ENCODE data around the gene LINGO1.

Gene LINGO1

DNA sequence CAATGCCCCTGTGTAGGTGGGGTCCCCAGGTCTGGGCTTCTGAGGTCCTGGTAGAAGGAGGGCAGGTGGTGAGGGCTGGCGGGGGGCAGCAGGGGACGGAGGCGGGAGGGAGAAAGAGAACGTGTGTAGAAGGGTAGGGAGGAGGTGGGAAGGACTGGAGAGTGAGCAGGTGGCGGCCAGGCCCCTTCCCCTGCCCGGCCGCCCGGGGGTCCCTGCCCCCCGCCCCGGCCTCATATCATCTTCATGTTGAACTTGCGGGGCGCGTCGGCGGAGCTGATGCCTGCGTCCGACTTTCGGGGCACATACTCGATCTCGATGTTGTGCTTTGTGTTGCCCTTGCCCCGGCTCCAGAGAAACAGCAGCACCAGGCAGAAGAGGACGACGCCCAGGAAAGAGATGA lies 18.9 kb downstream of the LINGO1 start:
- DNase-seq, result no peak

DNA sequence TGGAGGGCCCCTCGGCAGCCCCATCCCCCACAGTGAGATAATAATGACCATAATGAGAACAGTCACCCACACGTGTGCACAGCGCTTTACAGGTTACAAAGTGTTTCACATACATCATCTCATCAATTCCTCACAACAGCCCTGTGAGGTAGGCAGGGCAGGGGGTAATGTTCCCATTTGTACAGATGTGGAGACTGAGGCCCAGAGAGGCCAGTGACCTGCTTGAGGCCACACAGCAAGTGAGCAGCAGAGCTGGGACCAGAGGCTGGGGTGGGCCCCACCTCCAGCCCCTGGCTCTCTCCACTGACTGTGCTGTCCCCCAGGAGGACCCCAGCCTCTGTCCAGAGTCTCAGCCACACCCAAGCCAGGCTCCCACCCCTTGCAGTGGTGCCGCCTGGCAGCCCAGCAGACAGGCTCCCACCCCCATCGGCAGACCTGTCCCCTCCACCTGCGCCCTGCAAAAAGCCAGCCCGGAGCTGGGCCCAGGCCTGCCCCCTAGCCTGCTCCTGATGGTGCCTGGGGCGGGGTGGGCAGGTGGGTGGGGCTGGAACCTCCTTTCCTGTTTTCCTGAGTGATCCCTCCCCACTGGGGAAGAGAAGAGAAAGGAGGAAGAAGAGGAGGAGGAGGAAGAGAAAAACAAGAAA lies 19.6 kb downstream of the LINGO1 start:
- no peak for DNase-seq

DNA sequence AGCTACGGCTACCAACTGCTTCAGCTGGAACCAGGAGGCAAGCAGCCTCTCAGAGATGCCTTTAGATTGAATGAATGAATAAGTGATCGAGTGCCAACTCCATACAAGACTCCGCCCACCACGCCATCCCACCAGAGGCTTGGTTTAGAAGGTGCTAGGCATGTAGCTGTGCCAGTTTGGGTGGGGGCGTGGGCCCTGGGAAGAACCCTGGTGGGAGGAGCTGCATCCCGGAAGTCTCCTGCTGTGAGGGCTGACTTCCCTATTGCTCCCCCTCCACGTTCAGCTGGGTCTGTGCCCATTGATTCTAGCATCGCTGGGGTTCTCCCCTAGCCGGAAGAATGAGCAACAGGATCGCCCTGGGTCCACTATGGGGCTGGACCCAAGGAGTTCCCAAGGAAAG lies 20.9 kb downstream of the LINGO1 start:
- no peak for DNase-seq

DNA sequence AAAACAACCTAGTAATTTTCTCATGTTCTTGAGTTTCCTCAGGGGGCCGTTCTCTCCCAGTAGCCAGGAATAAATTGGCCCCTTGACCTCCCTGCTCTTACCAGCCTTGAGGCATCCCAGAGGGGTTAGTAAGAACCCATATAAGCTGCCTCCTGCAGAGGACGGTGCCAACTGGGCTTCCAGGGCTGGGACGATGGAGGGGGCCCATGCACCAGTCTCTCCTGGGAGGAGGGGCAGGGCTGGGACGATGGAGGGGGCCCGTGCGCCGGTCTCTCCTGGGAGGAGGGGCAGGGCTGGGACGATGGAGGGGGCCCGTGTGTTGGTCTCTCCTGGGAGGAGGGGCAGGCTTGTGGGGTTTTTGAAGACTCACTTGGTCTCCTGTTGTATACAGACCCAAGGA lies 22.0 kb downstream of the LINGO1 start:
- no peak for DNase-seq

DNA sequence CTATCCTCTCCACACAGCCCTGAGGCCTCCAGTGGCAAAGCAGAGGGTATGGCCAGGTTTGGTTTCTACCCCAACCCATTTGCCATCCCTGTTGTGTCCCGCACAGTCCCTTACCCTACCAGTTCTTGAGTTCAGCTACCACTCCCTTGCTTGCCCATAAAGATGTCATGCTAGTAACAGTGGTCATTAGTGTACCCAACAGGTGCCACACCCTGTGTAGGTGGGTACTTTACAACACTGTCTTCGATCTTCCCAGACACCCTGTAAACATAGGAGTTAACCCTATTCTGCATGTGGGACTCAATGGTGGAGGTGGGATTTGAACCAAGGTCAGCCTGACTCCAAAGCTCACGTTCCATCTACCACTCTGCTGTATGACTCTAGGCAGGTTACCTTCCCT lies 23.2 kb downstream of the LINGO1 start:
- DNase-seq, result no peak

DNA sequence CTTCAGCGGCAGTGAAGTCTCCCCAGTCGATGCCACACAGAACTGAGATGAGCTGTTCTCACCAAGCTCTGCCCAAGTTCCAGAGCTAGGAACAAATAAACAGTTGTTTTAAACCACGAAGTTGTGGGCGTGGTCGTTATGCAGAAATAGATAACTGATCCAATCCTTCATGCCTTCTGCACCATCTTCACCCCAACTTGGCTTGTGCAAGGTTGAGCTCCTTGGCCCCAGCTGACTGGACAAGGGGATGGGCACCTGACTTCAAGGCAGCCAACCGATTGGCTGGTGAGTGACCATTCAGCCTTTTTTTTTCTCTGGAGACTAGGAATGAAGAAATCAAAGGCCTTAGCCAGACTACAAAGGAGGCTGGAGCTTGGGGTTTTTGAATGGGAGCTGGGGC lies 23.9 kb downstream of the LINGO1 start:
- peak; percentile 90 for DNase-seq

DNA sequence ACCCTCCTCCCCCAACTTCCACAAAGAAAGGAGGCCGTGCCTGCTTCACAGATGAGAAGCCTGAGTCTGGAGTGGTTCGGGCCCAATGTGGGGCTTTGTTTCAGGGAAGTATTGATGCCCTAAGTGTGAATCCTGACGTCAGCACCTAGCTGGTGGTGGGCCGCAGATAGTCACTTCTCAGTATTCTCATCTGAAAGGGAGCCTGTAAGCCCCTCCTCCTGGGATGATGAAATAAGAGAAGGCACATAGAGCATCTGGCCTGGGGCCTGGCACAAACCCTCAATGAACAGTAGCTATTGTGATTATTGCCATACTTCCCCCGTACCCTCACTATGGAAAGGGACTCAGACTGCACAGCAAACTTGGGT lies 24.8 kb downstream of the LINGO1 start:
- DNase-seq, result peak; percentile 31

DNA sequence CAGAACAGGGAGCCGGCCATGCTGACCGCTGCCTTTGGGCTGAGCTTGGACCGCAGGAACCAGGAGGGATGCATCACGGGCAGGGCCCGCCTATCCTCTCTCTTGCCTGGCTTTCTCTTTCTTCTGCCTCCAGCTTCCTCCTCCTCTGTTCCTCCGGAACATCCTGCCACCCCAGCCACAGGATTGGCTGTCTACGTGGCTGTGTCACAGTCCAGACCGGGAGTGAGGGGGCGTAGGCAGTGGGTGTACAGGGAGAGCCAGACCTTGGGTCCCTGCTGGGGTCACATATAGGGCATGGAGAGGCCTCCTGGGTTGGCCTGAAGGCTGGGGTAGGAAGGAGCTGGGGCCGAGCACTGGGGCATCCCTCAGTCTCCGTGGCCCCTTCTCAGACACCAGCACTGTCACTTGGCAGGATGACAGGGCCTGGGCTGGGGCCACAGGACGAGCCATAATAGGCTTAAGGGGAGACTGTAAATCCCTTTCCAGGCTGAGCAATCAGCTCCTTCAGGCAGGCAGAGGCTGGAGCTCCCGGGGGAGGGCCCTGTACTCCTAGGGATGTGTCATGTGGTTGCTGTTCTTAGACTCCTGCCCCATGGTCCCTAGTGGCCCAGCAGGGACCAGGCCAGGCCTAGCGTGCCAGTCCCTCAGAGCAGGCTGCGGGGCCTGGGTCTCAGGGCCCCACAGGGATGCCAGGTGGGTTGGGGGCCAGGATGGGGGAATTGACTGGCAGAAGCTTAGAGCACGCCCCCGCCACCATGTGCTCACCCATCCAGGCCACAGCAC lies 25.4 kb downstream of the LINGO1 start:
- no peak for DNase-seq

DNA sequence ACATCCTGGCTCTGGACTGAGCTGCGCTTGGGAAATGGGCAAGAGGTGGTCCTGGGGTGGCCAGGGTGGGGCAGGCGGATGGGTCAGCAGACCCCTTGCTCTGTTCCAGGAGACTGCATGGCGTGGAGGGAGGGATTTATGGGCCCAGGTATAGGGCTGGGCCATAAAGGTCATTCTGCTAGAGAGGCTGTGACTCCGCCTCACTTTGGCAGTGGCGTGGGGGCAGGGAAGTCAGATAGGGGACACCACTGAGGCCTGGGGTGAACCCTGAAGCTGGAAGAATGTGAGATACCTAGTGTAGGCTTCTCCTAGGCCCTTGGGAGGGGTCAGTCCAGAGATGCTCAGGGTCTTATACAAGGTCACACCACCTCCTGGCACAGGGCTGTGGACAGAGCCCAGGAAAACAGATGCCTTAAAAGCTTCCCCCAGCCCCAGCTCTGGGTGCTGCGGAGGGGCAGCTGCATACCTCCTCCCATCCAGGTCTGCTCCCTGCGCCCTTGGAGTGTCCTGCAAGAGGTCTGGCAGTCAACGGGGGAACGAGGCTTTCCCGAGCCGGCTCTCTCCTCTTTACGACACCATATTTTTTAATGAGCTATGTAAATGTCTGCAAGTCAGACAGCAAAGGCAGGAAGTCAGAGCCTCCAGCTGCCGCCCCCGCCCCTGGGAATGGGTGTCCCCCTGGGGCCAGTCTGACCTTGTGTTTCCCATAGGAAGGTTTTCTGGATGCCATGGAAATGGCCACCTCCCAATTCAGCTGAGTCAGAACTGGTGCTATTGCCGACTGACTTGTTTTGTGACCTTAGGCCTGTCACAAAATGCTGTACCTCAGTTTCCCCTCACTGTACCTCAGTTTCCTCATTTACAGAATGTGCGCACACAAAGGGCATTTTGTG lies 26.3 kb downstream of the LINGO1 start:
- no peak for DNase-seq

DNA sequence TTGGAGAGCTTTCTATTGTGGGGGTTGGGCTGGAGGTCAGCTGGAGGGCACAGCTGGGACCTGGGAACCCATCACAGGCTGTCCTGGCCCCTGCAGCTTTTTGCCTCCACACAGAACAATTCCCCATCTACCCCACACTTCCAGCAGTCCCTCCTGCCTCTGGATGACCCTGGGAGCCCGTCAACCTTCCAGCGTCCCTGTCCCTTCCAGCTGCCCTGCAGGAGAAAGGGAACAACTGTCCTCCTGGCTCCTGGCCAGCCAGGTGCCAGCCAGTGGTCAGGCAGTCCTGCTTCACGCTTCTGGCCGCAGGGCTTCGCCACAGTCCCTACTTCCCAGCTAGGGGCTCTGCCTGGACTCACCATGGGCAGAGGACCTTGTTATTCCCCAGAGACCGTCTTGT lies 27.2 kb downstream of the LINGO1 start:
- DNase-seq, result no peak

DNA sequence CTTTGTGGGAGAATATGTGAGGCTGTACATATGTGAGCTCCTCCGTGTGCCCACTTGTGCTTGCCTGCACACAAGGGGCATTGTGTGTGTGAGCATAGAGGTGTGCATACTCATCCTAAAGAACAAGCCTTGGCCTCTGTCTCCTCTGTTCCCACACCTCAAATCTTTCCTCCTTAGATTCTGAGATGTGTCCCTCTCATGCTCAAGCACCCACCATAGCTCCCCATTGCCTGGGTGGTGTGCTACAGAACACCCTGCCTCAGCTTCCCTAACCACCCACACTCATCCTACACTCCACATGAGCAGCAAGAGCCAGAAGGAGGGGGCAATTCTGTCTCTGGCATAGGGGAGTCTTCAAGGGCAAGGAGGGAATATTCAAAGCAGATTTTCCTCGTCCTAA lies 27.7 kb downstream of the LINGO1 start:
- no peak for DNase-seq

DNA sequence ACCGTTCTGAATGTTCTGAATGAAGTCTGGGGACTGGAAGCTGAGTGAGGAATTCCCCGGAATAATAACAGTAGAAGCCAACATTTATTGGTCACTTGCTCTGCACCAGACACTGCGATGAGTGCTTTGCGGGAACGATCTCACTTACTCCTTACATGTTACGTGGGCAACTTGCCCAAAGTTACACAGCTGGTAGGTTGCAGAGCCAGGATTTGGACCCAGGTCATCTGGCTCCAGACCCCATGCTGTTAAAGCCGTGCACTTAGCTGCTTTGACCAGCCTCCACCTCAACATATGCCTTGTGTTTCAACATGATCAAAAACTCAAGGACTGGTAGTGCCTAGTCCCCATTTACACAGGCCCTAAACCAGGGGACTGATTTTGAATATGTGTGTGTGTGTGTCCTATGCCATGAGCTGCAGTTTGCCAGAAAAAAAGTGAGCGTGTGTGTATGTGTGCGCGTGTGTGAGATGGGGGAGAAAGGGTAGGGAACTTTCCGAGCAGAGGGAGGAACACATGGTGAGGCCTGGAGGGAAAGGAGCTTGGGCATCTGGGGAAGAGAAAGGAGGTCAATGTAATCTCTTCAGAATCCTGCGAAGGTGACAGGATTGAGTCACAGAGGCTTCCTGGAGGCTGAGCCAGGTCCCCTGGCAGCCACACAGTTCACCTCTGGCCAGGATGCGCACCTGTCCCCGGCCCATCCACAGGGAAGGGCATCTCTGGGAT lies 28.9 kb downstream of the LINGO1 start:
- no peak for DNase-seq

DNA sequence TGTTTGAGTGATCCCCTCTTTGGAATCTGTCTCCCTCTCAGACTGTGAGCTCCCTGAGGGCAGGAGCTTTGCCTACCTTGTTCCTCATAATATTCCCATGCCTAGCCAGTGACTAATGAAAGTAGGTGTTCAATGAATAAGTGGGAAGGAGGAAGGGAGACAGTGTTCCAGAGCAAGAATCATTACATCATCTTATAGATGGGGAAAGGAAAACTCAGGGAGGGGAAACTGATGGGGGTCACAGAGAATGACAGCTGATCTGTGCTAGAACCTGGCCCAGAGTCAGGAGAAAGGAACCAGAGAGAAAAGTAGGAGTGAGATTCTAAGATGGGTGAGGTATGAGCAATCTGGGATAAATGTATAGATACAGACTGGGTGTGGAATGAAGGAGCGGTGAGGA lies 29.9 kb downstream of the LINGO1 start:
- DNase-seq, result no peak

DNA sequence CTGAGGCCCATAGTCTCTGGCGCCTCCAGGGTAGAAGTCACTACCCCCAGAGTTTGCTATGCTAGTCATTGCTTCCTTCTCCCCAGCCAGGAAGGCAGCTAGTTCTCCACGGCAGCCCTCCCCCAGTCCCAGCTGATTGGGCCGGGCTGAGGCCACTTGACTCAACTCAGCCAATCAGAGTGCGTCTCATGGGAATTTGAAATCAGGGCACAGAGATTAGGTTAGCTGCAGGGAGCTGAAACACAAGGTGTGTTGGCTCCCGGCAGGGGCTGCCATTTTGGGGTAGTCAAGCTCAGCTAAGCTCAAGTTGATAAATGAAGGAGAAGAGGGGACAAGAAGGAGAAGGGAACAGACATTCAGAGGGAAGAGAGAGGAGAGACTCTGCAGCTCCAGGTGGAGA lies 32.8 kb downstream of the LINGO1 start:
- DNase-seq, result peak; percentile 53

DNA sequence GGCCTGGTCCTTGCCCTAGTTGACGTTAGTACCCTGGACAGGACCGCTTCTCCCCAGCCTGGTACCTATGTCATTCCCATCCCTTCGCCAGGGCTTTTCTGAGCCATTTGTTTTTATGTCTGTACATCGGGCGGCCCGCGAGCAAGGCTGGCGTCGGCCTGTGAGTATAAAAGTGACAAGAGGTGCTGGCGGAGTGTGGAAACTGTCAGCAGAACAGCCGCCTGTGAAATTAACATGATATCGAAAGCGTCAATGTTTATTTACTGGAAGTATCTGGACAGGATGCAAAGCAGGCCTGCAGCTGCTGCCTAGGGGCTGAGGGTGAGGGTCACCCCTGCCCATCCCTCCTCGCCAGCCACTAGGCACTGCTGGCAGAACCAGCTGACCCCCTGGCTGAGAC lies 33.4 kb downstream of the LINGO1 start:
- no peak for DNase-seq

DNA sequence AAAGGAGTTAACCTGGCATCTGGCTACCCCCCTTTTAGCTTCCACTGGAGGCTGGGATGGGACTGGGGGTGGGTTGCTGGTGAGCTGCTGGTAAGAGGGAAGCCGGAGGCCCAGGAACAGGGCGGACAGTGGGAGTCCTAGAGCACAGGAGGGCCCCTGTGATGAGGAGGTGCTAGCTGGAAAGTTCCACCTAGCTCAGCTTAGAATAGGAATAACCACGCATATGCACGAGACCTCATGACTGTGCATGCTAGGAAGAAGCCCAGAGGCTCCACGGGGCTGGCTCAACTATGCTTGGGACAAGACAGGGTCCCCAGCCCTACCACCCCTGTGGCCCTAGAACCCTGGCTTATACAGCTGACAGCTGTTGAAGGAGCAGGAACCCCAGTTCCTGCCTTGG lies 34.1 kb downstream of the LINGO1 start:
- DNase-seq, result no peak

DNA sequence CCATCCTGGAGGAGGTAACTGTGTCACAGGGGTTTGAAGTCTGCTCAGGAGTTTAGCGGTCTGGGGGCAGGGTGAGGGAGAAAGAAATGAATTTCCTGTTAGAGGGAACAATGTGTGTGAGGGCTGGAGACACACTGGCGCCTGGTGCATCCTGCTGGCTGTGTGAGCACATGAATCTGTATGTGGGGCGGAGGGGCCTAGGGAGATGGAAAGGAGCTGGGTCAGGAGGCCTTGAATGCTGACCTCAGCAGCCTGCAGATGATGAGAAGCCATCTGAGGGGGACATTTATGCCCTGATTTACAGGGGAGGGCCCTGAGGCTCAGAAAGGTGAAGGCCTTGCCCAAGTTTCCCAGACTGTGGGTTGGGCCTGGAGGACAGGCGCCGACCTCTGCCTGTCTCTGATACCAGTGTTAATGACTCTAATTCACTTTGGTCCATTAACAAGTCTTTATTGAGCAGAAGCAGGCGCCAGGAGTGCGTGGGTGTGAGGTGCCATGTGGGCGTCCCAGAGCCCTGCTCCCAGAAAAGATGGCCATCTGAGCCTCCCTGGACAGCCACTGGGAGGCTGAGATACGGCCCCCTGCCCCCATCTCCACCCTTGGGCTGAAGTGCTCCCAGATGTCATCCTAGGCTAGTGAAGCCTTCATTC lies 34.8 kb downstream of the LINGO1 start:
- DNase-seq, result no peak

DNA sequence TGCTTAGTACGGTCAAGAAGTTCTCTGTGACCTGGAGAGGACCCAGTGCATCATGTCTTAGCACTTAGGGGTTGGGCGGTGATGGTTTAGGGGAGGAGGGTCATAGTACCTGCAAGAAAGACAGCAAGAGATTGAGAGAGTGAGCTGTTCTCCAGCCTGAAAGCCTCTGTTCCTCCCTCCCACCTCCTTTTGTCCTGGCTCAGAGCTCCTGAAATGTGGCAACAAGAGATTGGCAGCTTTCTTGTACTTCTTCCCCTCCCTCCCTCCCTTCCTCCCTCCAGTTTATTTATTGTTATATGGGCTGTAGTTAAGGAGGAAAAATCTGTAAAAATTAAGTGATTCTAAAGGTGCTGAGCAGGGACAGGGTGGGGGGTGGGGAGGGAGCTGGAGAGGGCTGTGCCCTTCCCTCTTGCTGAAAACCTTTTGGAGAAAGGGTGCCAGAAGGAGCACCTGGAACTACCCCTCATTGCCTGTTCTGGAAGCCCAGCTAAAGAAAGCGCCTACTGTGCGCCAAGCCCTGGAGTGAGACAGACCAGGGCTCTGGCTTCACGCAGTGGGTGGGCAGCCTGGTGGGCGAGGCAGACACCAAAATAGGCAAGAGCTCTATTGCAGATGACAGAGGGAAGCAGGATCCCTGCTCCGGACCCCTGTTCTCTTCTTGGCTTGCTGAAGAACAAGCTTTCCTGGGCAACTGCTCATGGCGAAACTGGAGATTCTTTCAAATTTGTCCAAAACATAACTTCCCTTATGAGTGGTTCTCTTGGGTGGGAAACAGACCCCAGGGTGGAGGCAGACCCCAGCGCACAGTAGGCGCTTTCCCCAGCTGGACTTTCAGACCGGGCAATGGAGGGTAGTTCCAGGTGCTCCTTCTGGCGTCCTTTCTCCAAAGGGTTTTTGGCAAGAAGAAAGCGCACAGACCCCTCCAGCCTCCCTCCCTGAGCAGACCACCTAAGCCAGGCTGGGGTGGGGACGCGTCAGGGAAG lies 35.6 kb downstream of the LINGO1 start:
- DNase-seq, result no peak

DNA sequence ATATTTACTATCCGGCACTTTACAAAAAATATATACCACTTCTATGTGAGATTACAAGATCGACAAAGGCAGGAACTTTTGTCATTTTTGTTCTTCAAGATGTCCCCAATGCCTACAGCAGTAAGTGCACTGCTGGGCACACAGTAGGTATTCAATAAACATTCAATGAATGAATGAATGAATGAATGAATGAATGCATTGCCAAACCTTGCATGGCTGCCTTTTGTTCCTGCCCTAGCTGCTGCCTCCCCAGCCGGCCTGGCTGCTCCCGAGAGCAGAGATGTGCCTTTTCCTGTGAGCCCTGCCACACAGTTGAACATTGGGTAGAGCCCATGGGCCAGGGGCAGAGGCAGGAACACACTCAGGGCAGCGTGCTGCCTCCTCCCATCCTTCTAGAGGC lies 37.5 kb downstream of the LINGO1 start:
- no peak for DNase-seq

DNA sequence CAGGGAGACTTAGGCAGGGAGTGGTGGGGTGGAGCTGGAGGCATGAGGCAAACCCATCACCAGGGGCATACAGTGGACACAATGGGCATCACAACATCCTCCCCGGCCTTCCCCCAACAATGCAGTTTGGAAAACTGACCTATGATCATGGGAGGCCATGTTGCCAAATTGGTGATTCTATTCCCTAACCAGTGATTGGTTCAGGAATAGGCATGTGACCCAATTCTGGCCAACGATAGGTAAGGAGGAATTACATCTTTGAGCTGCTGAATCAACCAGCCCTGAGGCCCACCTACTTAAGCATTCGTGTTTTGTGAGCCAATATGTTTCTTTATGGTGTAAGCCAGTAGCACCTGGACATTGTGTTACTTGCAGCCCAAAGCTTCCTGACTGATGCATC lies 40.0 kb downstream of the LINGO1 start:
- no peak for DNase-seq

DNA sequence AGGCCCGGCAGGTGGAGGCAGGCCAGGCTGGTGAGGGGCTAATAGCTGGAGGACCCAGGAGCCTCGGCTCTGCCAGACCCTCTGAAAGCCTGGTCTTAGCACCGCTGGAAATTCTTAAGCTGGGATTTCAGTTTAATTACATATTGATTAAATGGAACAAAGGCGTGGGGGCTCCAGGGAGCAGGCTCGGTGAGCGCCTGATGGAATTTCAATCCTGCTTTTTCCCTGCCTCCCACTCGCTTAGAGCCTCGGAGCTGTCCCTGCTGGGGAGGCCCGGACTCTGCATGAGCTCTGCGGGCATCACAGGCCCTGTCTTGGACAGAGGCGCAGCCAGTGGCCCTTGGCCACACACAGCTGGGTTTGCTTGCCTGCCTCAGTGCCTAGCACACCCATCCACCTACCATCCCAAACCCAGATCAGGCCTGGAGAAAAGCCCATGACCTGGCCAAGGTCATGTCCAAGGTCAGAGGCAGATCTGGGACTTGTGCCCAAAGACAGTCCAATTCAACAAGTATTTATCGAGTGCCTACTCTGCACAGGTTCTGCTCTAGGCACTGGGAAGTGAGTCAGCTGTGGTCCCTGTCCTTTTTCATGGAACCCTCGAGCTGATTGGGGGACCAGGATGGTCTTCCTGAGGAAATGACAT lies 40.6 kb downstream of the LINGO1 start:
- DNase-seq, result no peak

All from hematopoietic multipotent progenitor cell treated with erythropoietin and hydrocortisone succinate and interleukin-3 and kit ligand, for 4 days (in vitro differentiated cells).